IMR-90 (cell line): Measurements from ENCODE around the gene NCKAP5. TPM values are rescaled to one million over a fixed set of nuclear protein-coding genes. Genes with fewer than 3 reads are reported as not detected.

Experiments
- ATAC-seq: fragments of 200-7000 bp; cut with Tn5 transposase; 2 replicates; pipeline ENCODE4 v1.9.1; 2020; ENCODE audit warnings: low read depth, mild to moderate bottlenecking, moderate library complexity
- BruUV-seq: library from RNA; stranded (reverse); fragments of 400-500 nt; replicated peaks from 2 replicates; lab custom pipeline; 2021; lab: Mats Ljungman, UMichigan
- CTCF ChIA-PET: fragments of 300-600 bp; formaldehyde crosslinking; extraction: SDS; loops from one replicate; lab custom pipeline; 2021; ENCODE audit warnings: antibody characterized with exemption; lab: Yijun Ruan, JAX
- POLR2A ChIA-PET: fragments of 300-600 bp; sonication (Branson Sonifier 250); formaldehyde crosslinking; loops from one replicate; lab custom pipeline; 2022; ENCODE audit warnings: antibody characterized with exemption; ENCODE audit not compliant: unreplicated experiment; lab: Charles Lee
- DNase-seq: peaks from one replicate; pipeline ENCODE4 v3.0.0; 2013
- H2AFZ ChIP-seq: replicated peaks from 2 replicates; pipeline ENCODE3; 2013; ENCODE audit warnings: low read length, mild to moderate bottlenecking; ENCODE audit not compliant: poor library complexity
- H2AK5ac ChIP-seq: 2 replicates; pipeline ENCODE4 v1.6.1; 2013; ENCODE audit warnings: low read depth, low read length, inconsistent platforms
- H2AK9ac ChIP-seq: replicated peaks from 2 replicates; pipeline ENCODE3; 2013; ENCODE audit warnings: mild to moderate bottlenecking, low read depth, low read length, moderate library complexity; ENCODE audit not compliant: poor library complexity
- H2BK120ac ChIP-seq: 2 replicates; pipeline ENCODE4 v1.6.1; 2013; ENCODE audit warnings: low read depth, low read length, inconsistent platforms
- H2BK15ac ChIP-seq: 3 replicates; pipeline ENCODE4 v1.6.1; 2013; ENCODE audit warnings: low read depth, low read length, inconsistent platforms
- H2BK20ac ChIP-seq: 2 replicates; pipeline ENCODE4 v1.6.1; 2013; ENCODE audit warnings: low read depth, mild to moderate bottlenecking, inconsistent platforms, low read length, moderate library complexity
- H2BK5ac ChIP-seq: 2 replicates; pipeline ENCODE4 v1.6.1; 2013; ENCODE audit warnings: mild to moderate bottlenecking, low read depth, low read length, inconsistent platforms; ENCODE audit not compliant: poor library complexity, severe bottlenecking
- H3K14ac ChIP-seq: replicated peaks from 2 replicates; pipeline ENCODE4 v1.6.1; 2013; ENCODE audit warnings: low read depth, low read length, inconsistent platforms
- H3K18ac ChIP-seq: 2 replicates; pipeline ENCODE4 v1.6.1; 2013; ENCODE audit warnings: low read depth, low read length, control low read depth
- H3K23ac ChIP-seq: 2 replicates; pipeline ENCODE4 v1.6.1; 2013; ENCODE audit warnings: low read depth, low read length, inconsistent platforms
- H3K27ac ChIP-seq: 2 replicates; pipeline ENCODE4 v1.5.1; 2013; ENCODE audit warnings: mild to moderate bottlenecking, control low read depth, low read length; ENCODE audit not compliant: insufficient read depth
- H3K27me3 ChIP-seq: 2 replicates; pipeline ENCODE4 v1.6.1; 2013; ENCODE audit warnings: low read length; ENCODE audit not compliant: control insufficient read depth, insufficient read depth
- H3K36me3 ChIP-seq: 2 replicates; pipeline ENCODE4 v1.6.1; 2013; ENCODE audit warnings: low read length, mixed read lengths; ENCODE audit not compliant: control insufficient read depth, insufficient read depth
- H3K4ac ChIP-seq: 2 replicates; pipeline ENCODE4 v1.6.1; 2013; ENCODE audit warnings: low read depth, low read length, inconsistent platforms
- H3K4me1 ChIP-seq: 2 replicates; pipeline ENCODE4 v1.6.1; 2013; ENCODE audit warnings: low read length, mixed read lengths; ENCODE audit not compliant: control insufficient read depth, insufficient read depth
- H3K4me2 ChIP-seq: 2 replicates; pipeline ENCODE4 v1.6.1; 2013; ENCODE audit warnings: low read depth, mild to moderate bottlenecking, control low read depth, low read length, moderate library complexity
- H3K4me3 ChIP-seq: 2 replicates; pipeline ENCODE4 v1.5.1; 2013; ENCODE audit warnings: low read depth, mild to moderate bottlenecking, control low read depth, low read length, moderate library complexity; ENCODE audit not compliant: insufficient read depth
- H3K56ac ChIP-seq: 2 replicates; pipeline ENCODE4 v1.6.1; 2013; ENCODE audit warnings: low read length, inconsistent platforms; ENCODE audit not compliant: insufficient read depth; ENCODE audit errors: extremely low read depth
- H3K79me1 ChIP-seq, 2 experiments: 2 replicates each; pipeline ENCODE4 v1.6.1; 2013; ENCODE audit warnings: low read length in 2 of 2, inconsistent platforms in 1 of 2, low read depth in 1 of 2
- H3K9ac ChIP-seq: 2 replicates; pipeline ENCODE4 v1.6.1; 2013; ENCODE audit warnings: low read depth, low read length, control low read depth
- H3K9me1 ChIP-seq: 2 replicates; pipeline ENCODE4 v1.6.1; 2013; ENCODE audit warnings: low read length, inconsistent platforms; ENCODE audit not compliant: insufficient read depth
- H3K9me3 ChIP-seq: 2 replicates; pipeline ENCODE4 v1.6.1; 2013; ENCODE audit warnings: low read length; ENCODE audit not compliant: control insufficient read depth, insufficient read depth
- H4K20me1 ChIP-seq: 2 replicates; pipeline ENCODE4 v1.6.1; 2013; ENCODE audit warnings: low read length, inconsistent platforms; ENCODE audit not compliant: insufficient read depth
- H4K5ac ChIP-seq: 2 replicates; pipeline ENCODE4 v1.6.1; 2013; ENCODE audit warnings: mild to moderate bottlenecking, low read depth, low read length, control low read depth
- H4K8ac ChIP-seq, 2 experiments: 2 replicates each; pipeline ENCODE4 v1.6.1; 2013; ENCODE audit warnings: low read depth in 2 of 2, low read length in 2 of 2, control low read depth in 1 of 2, inconsistent platforms in 1 of 2
- H4K91ac ChIP-seq: 2 replicates; pipeline ENCODE4 v1.6.1; 2013; ENCODE audit warnings: low read depth, low read length, inconsistent platforms; ENCODE audit not compliant: insufficient read depth
- BHLHE40 ChIP-seq: fragments of 150-350 bp; IDR thresholded peaks from 2 replicates; pipeline ENCODE4 v1.6.1; 2016; ENCODE audit warnings: mild to moderate bottlenecking, low read depth, low read length
- MAZ ChIP-seq: IDR thresholded peaks from 2 replicates; pipeline ENCODE4 v1.6.1; 2012; ENCODE audit warnings: low read depth, mild to moderate bottlenecking, low read length, improper control_type of control experiment, moderate library complexity, borderline replicate concordance
- MXI1 ChIP-seq: IDR thresholded peaks from 2 replicates; pipeline ENCODE4 v1.6.1; 2012; ENCODE audit warnings: low read depth, mild to moderate bottlenecking, low read length, moderate library complexity, borderline replicate concordance
- NFE2L2 ChIP-seq: fragments of 150-350 bp; IDR thresholded peaks from 2 replicates; pipeline ENCODE4 v1.6.1; 2016; ENCODE audit warnings: low read depth, mild to moderate bottlenecking, low read length
- WGBS, 2 experiments: methylation state at CpG; one replicate each; pipeline versions ENCODE4 v1.1.5 to v1.1.7; 2013; ENCODE audit warnings: missing lambda C conversion rate in 2 of 2; ENCODE audit not compliant: insufficient read length in 1 of 2; ENCODE audit errors: extremely low coverage in 2 of 2; 5-methylcytosine and 5-hydroxymethylcytosine counted together
- dilution Hi-C: fragments of 300-500 bp; cut with HindIII; formaldehyde crosslinking; loops from one replicate; pipeline ENCODE4 v1.14.3; 2018; ENCODE audit warnings: low sequenced_read_pairs; ENCODE audit not compliant: unreplicated experiment
- in situ Hi-C: fragments of 300-500 bp; cut with MboI; formaldehyde crosslinking; loops from 3 replicates; pipeline ENCODE4 v1.14.3; 2019; ENCODE audit warnings: low sequenced_read_pairs, inconsistent platforms, mixed read lengths
- intact Hi-C: fragments of 100-400 bp; cut with micrococcal nuclease; formaldehyde crosslinking; loops from 2 replicates; pipeline ENCODE4 v1.10.0; 2022
- polyA plus RNA-seq, 3 experiments: library from polyadenylated mRNA; depleted of rRNA; stranded (reverse); fragments of >200 nt; gene quantifications; 2 replicates each; pipeline ENCODE4 v1.2.3, GENCODE V29; 2012; ENCODE audit warnings: low replicate concordance in 1 of 3
- total RNA-seq: library from RNA; depleted of rRNA; stranded (reverse); fragments of >200 nt; gene quantifications from 2 replicates; pipeline ENCODE4 v1.2.3, GENCODE V29; 2012

Gene NCKAP5
- total and polyA plus RNA-seq, 2 of the 4 experiments (the other 2 are of a cell fraction), result 2.7 to 3.9 TPM

DNA sequence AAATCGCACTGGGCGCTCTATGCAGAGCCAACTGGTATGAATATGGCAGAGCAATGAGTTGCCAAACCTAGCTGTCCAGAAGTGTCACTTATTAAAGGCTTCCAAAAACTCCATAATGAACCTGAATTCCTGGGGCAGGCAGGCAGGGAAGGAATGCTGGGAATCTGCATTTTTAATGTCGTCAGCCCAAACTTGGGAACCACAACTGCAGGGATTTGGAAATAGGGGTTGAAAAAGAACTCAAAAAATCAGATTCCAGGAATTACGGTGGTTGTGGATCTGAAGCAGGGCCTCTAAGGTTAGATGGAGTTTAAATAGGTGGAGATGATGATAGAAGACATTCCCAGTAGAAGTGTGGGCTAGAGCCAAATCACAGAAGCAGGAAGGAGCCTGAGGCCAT, 15.0 kb downstream of the NCKAP5 start:
- Histone ChIP-seq H3K18ac (peak overlapping the region; percentile 73), H3K4me1 (peaks cover 9% of the 10 kb centered on the region), H3K4ac (peak overlapping the region; percentile 81), H4K91ac (peak overlapping the region; percentile 47; the same call in 1 of the 2 replicates), H2BK20ac (peak overlapping the region; percentile 59), H4K5ac (peak overlapping the region; percentile 50; the same call in 1 of the 2 replicates), H2BK15ac (peak overlapping the region; percentile 81; the same call in 2 of the 3 replicates), H3K27ac (peak overlapping the region; percentile 41; the same call in 1 of the 2 replicates), H2BK120ac (peak overlapping the region; percentile 69), H3K9ac (no peak overlapping the region), H2AK5ac (peak overlapping the region; percentile 36; the same call in 1 of the 2 replicates), H3K4me3 (no peak overlapping the region), H3K9me1 (peaks cover 10% of the 10 kb centered on the region; the same call in 1 of the 2 replicates), H2BK5ac (peak overlapping the region; percentile 7), H4K8ac (no peak overlapping the region), H3K14ac (peak overlapping the region; percentile 81), H2AFZ (no peak overlapping the region), H3K23ac (peak overlapping the region; percentile 56; the same call in 1 of the 2 replicates), H3K9me3 (no peaks in the 10 kb centered on the region), H3K79me1 (peaks cover 3 to 22% of the 10 kb centered on the region in 2 experiments; a peak in 3 of 4 replicates), H3K56ac (0 out of 2 replicates have a peak overlapping the region, but pooled peaks have one; percentile 11), H3K27me3 (no peaks in the 10 kb centered on the region), H4K20me1 (no peaks in the 10 kb centered on the region), H2AK9ac (peak overlapping the region; percentile 42), H3K36me3 (peaks cover 2% of the 10 kb centered on the region; the same call in 1 of the 2 replicates), H3K4me2 (no peak overlapping the region)
- intact Hi-C loops (loop anchor here (2.0 kb wide), 1 partner anchor 286 kb away; no protein-coding TSS in a partner anchor), dilution Hi-C loops (no loop called here), in situ Hi-C loops (loop anchor here (25.0 kb wide), 1 partner anchor 891 kb away; the partner anchor contains the start of gene LYPD1)
- ChIA-PET CTCF (no interaction called here), POLR2A (no interaction called here)
- TF ChIP-seq MXI1 (no peak), NFE2L2 (no peak), MAZ (no peak), BHLHE40 (no peak)
- BruUV-seq, result no TSS peak
- WGBS, 2 experiments, result 80% methylated on average over 1 of the region's 4 CpGs; no CpG with 5 or more reads in 1 of the 2 experiments
- no peak for DNase-seq
- no peak for ATAC-seq
